Ovary (tissue), 9 donors: ENCODE data around the gene STK33. TPM values are rescaled to one million over a fixed set of nuclear protein-coding genes. Genes with fewer than 3 reads are reported as not detected.

ENCODE experiments used
- DNase-seq, 5 donors: peaks; one replicate each; pipeline ENCODE4 v3.0.0-alpha.2; 2019 to 2020
- H3K27ac ChIP-seq, 2 donors: fragments of 200-600 bp; one replicate each; pipeline versions ENCODE4 v1.5.1 to v1.8.0; 2019 to 2022
- H3K27me3 ChIP-seq: fragments of 200-600 bp; one replicate; pipeline ENCODE4 v1.8.0; 2022
- H3K36me3 ChIP-seq: fragments of 200-600 bp; sonication (generic); one replicate; pipeline ENCODE4 v1.5.1; 2019
- H3K4me1 ChIP-seq: one replicate; pipeline ENCODE4 v1.8.1; 2013; ENCODE audit warnings: mild to moderate bottlenecking, moderate library complexity; ENCODE audit not compliant: insufficient read depth
- H3K4me3 ChIP-seq: fragments of 200-600 bp; sonication (generic); one replicate; pipeline ENCODE4 v1.5.1; 2017
- H3K9me3 ChIP-seq, 2 donors: fragments of 200-600 bp in 1 of 2; sonication (generic) in 1 of 2; one replicate each; pipeline versions ENCODE4 v1.5.1 to v1.8.1; 2013 to 2019; ENCODE audit warnings: mild to moderate bottlenecking in 1 of 2, moderate library complexity in 1 of 2
- EP300 ChIP-seq: sonication (generic); formaldehyde crosslinking; IDR thresholded peaks from one replicate; pipeline ENCODE4 v1.6.1; 2017; ENCODE audit warnings: antibody characterized with exemption
- POLR2A ChIP-seq: fragments of 450-650 bp; IDR thresholded peaks from one replicate; pipeline ENCODE4 v1.6.1; 2017; ENCODE audit warnings: antibody characterized with exemption, mild to moderate bottlenecking, moderate library complexity
- WGBS, 3 donors: extraction: QIAGEN DNeasy Blood & Tissue Kit in 1 of 3; methylation state at CpG; one replicate each; pipeline versions ENCODE4 v1.1.5 to v1.1.7; 2013 to 2017; 5-methylcytosine and 5-hydroxymethylcytosine counted together
- intact Hi-C, 4 donors: fragments of 100-400 bp; cut with DNase I; formaldehyde crosslinking; loops; one replicate each; pipeline versions ENCODE4 v1.11.0 to v1.15.1; 2022 to 2023
- polyA plus RNA-seq, 2 donors: library from polyadenylated mRNA; stranded (reverse); fragments of 200-250 nt in 1 of 2; fragments of 350-450 nt in 1 of 2; fragmentation: Illumina TruSeq in 1 of 2; extraction: RNeasy Lipid Tissue Mini Kit (QIAGEN cat#74804) in 1 of 2; gene quantifications; one replicate each; pipeline ENCODE4 v1.2.3, GENCODE V29; 2013 to 2014
- total RNA-seq, 7 donors: library from RNA; depleted of rRNA in 2 of 7; stranded (reverse); fragments of >200 nt in 2 of 7; fragmentation: NEBNext Ultra II Directional in 3 of 7; extraction: Animal tissue kit (Norgen Biotek cat#: 25700) in 3 of 7; gene quantifications; one replicate each; pipeline versions ENCODE4 v1.1.0 to v1.2.4, GENCODE V29; 2016 to 2023
- TF ChIP-seq, protein P1 (sequence below), 3 donors: fragments of 450-650 bp in 2 of 3; fragments of 200-600 bp in 1 of 3; IDR thresholded peaks; one replicate each; pipeline versions ENCODE4 v1.5.1 to v1.8.0; 2016 to 2022; ENCODE audit warnings: antibody characterized with exemption in 3 of 3, mild to moderate bottlenecking in 1 of 3
- donor health status: DM: no; HTN: no; CAD: no; lungs with moderate emphysema.
- donor health status: DM: no; HTN: no; CAD: no.
- donor health status: Bipolar disorder and iron deficiency.
- donor health status: DM: yes; HTN: yes; CAD: no.
- donor health status: DM: no; HTN: no; CAD: no.
- donor health status: DM: yes; HTN: yes; CAD: no.

STK33 gene
- total and polyA plus RNA-seq, 9 donors: 11.9 to 50.8 (median 23.5) TPM

DNA sequence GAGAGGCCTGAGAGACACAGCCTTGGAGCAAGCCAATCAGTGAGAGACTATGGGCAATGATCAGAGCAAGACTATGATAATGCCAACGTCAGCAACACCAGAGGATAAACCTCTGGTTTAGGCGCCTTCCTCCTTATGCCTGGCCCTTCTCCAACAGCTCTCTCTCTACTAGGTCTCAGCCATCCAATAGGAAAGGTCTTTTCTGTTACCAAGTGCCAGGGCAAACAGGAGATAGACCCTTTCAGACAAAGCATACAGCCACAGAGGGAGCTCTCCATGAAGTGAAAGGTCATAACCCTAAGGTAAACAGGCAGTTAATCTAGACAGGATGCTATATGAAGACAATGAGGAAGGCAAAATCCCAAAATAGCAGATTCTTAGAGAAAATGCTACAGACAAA, 9.5 kb downstream of the STK33 start:
- Histone ChIP-seq H3K9me3 (no peaks in the 10 kb centered on the region), H3K27ac (no peak overlapping the region), H3K4me3 (no peak overlapping the region), H3K36me3 (no peaks in the 10 kb centered on the region), H3K4me1 (no peaks in the 10 kb centered on the region), H3K27me3 (no peaks in the 10 kb centered on the region)
- WGBS, 3 donors: 58 to 64% (median 61%) methylated on average over 2 of the region's 2 CpGs
- intact Hi-C loops: no loop called here
- no peak for DNase-seq
- TF ChIP-seq POLR2A: no peak
- no peak for TF ChIP-seq EP300
- TF ChIP-seq, protein P1, sequence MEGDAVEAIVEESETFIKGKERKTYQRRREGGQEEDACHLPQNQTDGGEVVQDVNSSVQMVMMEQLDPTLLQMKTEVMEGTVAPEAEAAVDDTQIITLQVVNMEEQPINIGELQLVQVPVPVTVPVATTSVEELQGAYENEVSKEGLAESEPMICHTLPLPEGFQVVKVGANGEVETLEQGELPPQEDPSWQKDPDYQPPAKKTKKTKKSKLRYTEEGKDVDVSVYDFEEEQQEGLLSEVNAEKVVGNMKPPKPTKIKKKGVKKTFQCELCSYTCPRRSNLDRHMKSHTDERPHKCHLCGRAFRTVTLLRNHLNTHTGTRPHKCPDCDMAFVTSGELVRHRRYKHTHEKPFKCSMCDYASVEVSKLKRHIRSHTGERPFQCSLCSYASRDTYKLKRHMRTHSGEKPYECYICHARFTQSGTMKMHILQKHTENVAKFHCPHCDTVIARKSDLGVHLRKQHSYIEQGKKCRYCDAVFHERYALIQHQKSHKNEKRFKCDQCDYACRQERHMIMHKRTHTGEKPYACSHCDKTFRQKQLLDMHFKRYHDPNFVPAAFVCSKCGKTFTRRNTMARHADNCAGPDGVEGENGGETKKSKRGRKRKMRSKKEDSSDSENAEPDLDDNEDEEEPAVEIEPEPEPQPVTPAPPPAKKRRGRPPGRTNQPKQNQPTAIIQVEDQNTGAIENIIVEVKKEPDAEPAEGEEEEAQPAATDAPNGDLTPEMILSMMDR (IDR thresholded peaks at IDR 0.05): no peak

DNA sequence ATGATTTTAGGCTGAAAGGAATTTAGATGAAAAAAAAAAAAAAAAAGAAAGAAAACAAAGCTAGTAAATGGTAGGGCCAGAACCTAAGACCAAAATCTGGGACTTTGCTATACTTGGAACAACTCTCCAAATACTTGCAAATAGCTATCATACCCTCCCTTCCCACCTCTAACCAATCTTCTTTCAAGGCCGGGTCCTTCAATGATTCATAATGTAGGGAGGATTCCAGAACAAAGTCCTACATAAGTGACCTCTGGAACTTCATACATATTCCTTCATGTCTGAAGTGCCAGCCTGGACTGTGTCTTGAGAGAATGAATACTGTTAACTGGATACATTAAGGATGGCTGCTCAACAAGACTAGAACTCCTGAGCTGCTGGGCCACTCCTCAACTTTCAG, 9.9 kb downstream of the STK33 start:
- intact Hi-C loops: no loop called here
- 10 to 18% (median 11%) methylated on average over 1 of the region's 1 CpG for WGBS, 3 donors
- Histone ChIP-seq H3K4me1 (no peaks in the 10 kb centered on the region), H3K27me3 (no peaks in the 10 kb centered on the region), H3K27ac (no peak overlapping the region), H3K4me3 (no peak overlapping the region), H3K36me3 (no peaks in the 10 kb centered on the region), H3K9me3 (no peaks in the 10 kb centered on the region)
- DNase-seq: no peak
- TF ChIP-seq EP300 (no peak), POLR2A (no peak)
- TF ChIP-seq, protein P1 (IDR thresholded peaks at IDR 0.05): no peak

DNA sequence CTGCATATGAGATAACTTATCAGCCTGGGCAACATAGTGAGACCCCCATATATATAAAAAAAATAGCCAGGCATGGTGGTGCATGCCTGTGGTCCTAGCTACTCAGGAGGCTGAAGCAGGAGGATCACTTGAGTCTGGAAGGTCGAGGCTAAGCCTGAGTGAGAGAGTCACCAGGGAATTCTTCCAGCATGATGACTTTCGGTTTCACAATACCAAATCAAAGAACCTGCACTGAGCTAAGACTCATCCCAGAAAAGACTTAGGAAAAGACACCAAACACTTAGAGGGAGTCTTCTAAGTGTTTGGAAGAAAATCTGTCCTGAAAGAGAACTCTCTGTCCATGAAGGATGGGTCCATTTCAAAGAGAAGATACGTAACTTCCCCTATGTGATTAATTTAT, 12.7 kb downstream of the STK33 start:
- no peaks in the 10 kb centered on the region for H3K9me3 ChIP-seq
- intact Hi-C loops: no loop called here
- no peaks in the 10 kb centered on the region for H3K27me3 ChIP-seq
- H3K36me3 ChIP-seq: no peaks in the 10 kb centered on the region
- DNase-seq: no peak
- TF ChIP-seq, protein P1 (IDR thresholded peaks at IDR 0.05): no peak
- TF ChIP-seq EP300 (no peak), POLR2A (no peak)
- no peaks in the 10 kb centered on the region for H3K4me1 ChIP-seq
- H3K27ac ChIP-seq: no peak overlapping the region
- no peak overlapping the region for H3K4me3 ChIP-seq
- WGBS, 3 donors: 84 to 92% (median 88%) methylated on average over 3 of the region's 3 CpGs

DNA sequence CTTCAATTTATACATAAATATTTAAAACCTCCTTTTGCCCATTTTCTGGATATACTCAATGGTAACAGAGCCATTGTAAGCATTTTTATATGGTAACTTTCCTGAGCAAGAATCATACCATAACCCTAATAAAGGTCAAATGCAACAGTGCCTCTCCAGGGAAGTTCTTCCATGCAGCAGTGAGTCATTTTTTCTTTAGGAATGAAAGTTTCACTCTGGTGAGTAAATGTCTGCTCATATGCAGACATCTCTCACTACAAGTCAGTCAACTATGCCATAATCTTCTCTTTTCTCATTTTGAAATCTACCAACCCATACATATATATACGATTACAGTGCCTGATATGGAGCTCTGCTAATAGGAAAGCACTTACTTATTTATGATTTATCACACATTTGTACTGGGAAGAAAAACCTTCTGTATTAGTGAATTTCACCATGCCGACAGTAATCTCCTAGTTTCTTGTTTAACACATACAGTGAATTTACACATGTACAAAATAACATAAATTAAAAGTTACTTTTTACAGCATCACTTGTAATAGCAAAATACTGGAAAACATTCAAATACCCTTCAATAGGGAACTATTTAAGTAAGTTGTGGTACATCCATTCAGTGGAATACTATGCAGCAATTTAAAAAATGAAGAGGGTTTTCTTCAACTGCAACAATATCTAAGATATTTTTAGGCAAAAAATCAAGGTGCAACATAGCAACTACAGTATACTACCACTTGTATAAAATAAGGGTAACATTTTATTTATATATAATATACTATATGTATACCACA, 16.0 kb downstream of the STK33 start:
- Histone ChIP-seq H3K9me3 (no peaks in the 10 kb centered on the region), H3K27me3 (no peaks in the 10 kb centered on the region), H3K4me1 (no peaks in the 10 kb centered on the region), H3K36me3 (no peaks in the 10 kb centered on the region), H3K27ac (no peak overlapping the region), H3K4me3 (no peak overlapping the region)
- WGBS, 3 donors: 98 to 99% (median 99%) methylated on average over 2 of the region's 2 CpGs
- TF ChIP-seq, protein P1 (IDR thresholded peaks at IDR 0.05): no peak
- no peak for TF ChIP-seq POLR2A
- intact Hi-C loops: no loop called here
- no peak for DNase-seq
